Spleen (tissue), 11 donors: ENCODE results near the gene PPP1R37. TPM values are rescaled to one million over a fixed set of nuclear protein-coding genes. Genes with fewer than 3 reads are reported as not detected.

Experiments used
- DNase-seq: peaks from one replicate; pipeline ENCODE4 v3.0.0-alpha.2; 2020
- H3K27ac ChIP-seq, 8 donors: fragments of 200-600 bp; sonication (generic) in 7 of 8; 1 replicate in 4 of 8; 2 replicates in 4 of 8; pipeline versions ENCODE4 v1.5.0 to v1.8.0; 2016 to 2021; ENCODE audit warnings: inconsistent platforms in 4 of 8, mild to moderate bottlenecking in 4 of 8, moderate library complexity in 1 of 8
- H3K27me3 ChIP-seq, 7 donors: fragments of 200-600 bp; sonication (generic) in 6 of 7; replicated peaks in 1 of 7; 1 replicate in 4 of 7; 2 replicates in 3 of 7; pipeline versions ENCODE4 v1.5.0 to v1.8.0; 2016 to 2021; ENCODE audit warnings: inconsistent platforms in 3 of 7, mild to moderate bottlenecking in 1 of 7
- H3K36me3 ChIP-seq, 6 donors: fragments of 200-600 bp; sonication (generic) in 5 of 6; 1 replicate in 4 of 6; 2 replicates in 2 of 6; pipeline versions ENCODE4 v1.5.0 to v1.8.0; 2016 to 2021; ENCODE audit warnings: inconsistent platforms in 2 of 6
- H3K4me1 ChIP-seq, 6 donors: fragments of 200-600 bp; sonication (generic) in 5 of 6; 1 replicate in 3 of 6; 2 replicates in 3 of 6; pipeline versions ENCODE4 v1.5.0 to v1.8.0; 2016 to 2021; ENCODE audit warnings: inconsistent platforms in 3 of 6
- H3K4me3 ChIP-seq, 8 donors: fragments of 200-600 bp; sonication (generic) in 7 of 8; 1 replicate in 4 of 8; 2 replicates in 4 of 8; pipeline versions ENCODE4 v1.5.0 to v1.8.0; 2016 to 2021; ENCODE audit warnings: inconsistent platforms in 4 of 8, mild to moderate bottlenecking in 4 of 8, moderate library complexity in 2 of 8
- H3K9me3 ChIP-seq, 8 donors: fragments of 200-600 bp; sonication (generic) in 7 of 8; 1 replicate in 4 of 8; 2 replicates in 4 of 8; pipeline versions ENCODE4 v1.5.0 to v1.8.0; 2016 to 2021; ENCODE audit warnings: inconsistent platforms in 4 of 8
- CTCF ChIP-seq, 11 experiments: fragments of 200-600 bp in 7 of 11; fragments of 450-650 bp in 4 of 11; sonication (generic) in 4 of 11; IDR thresholded peaks in 8 of 11; conservative IDR thresholded peaks in 3 of 11; 1 replicate in 7 of 11; 2 replicates in 4 of 11; pipeline versions ENCODE4 v1.4.0 to v1.8.0; 2016 to 2021; ENCODE audit warnings: antibody characterized with exemption in 11 of 11, inconsistent platforms in 4 of 11, mild to moderate bottlenecking in 1 of 11
- POLR2A ChIP-seq, 3 donors: fragments of 450-650 bp; IDR thresholded peaks; one replicate each; pipeline ENCODE4 v1.5.1; 2017; ENCODE audit warnings: antibody characterized with exemption in 3 of 3, mild to moderate bottlenecking in 1 of 3
- POLR2AphosphoS5 ChIP-seq, 3 donors: sonication (generic); formaldehyde crosslinking; IDR thresholded peaks; one replicate each; pipeline ENCODE4 v1.5.1; 2017; ENCODE audit warnings: antibody characterized with exemption in 3 of 3
- WGBS, 5 donors: extraction: QIAGEN DNeasy Blood & Tissue Kit in 3 of 5; methylation state at CpG; one replicate each; pipeline versions ENCODE4 v1.1.5 to v1.1.7; 2013 to 2018; 5-methylcytosine and 5-hydroxymethylcytosine counted together
- intact Hi-C: fragments of 100-400 bp; cut with DNase I; formaldehyde crosslinking; loops from one replicate; pipeline ENCODE4 v1.15.0; 2023; ENCODE audit warnings: low total_unique reads
- polyA plus RNA-seq, 3 donors: library from polyadenylated mRNA; stranded (reverse); fragments of 200-250 nt; gene quantifications; one replicate each; pipeline ENCODE4 v1.2.1, GENCODE V29; 2013
- total RNA-seq, 7 donors: library from RNA; depleted of rRNA in 3 of 7; stranded (reverse); fragments of >200 nt in 3 of 7; fragmentation: NEBNext Ultra II Directional in 4 of 7; extraction: Animal tissue kit (Norgen Biotek cat#: 25700) in 4 of 7; gene quantifications; one replicate each; pipeline versions ENCODE4 v1.1.0 to v1.2.1, GENCODE V29; 2016 to 2021
- donor health status: healthy with polysubstance abuse.
- donor health status: DM: no; HTN: no; CAD: no; lungs with moderate emphysema.
- donor health status: DM: no; HTN: no; CAD: no.
- donor health status: Bipolar disorder and iron deficiency.
- donor health status: healthy.
- donor health status: DM: no; HTN: no; CAD: no.
- donor health status: DM: yes; HTN: yes; CAD: no.

Gene PPP1R37
- total and polyA plus RNA-seq, 10 donors = 14.3 to 36.7 (median 20.0) TPM

DNA sequence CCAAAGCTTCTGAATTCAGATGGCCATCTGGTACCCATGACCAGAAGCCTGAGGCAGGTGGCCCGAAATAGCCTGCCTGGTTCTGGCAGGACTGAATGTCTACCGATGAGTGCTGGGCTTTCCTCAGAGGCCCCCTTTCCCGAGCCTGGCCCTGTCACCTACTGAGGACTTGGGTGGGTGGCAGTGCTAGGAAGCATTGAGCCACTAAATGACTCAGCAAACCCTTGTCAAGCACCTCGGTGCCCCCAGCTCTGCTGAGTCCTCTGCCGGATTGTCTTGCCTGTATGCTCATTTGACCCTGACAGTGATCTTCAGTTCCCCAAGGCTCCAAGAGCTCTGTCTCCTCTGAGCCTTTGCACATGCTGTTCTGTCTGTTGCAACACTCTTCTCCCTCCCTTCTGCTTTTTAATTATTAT lies 17.9 kb downstream of the PPP1R37 start:
- no peak for TF ChIP-seq CTCF (IDR thresholded peaks at IDR 0.05 in 8 of 11, conservative IDR thresholded peaks at IDR 0.05 in 3 of 11)
- no peak for TF ChIP-seq POLR2AphosphoS5 (IDR thresholded peaks at IDR 0.05)
- no peak for TF ChIP-seq POLR2A (IDR thresholded peaks at IDR 0.05)
- 33 to 58% (median 45%) methylated on average over 4 to 5 of the region's 5 CpGs for WGBS, 5 donors
- Histone ChIP-seq H3K36me3 (no peaks in the 10 kb centered on the region), H3K27me3 (no peaks in the 10 kb centered on the region), H3K9me3 (no peaks in the 10 kb centered on the region), H3K4me3 (no peak overlapping the region), H3K27ac (no peak overlapping the region), H3K4me1 (peaks cover 0 to 75% (median 19%) of the 10 kb centered on the region in 6 donors)
- intact Hi-C loops = no loop called here
- no peak for DNase-seq

- no peaks in the 10 kb centered on the region for H3K36me3 ChIP-seq
- no peaks in the 10 kb centered on the region for H3K27me3 ChIP-seq
- no peak overlapping the region for H3K27ac ChIP-seq
- no peak for DNase-seq
- peaks cover 1 to 85% (median 31%) of the 10 kb centered on the region in 6 donors for H3K4me1 ChIP-seq
- 91 to 94% (median 93%) methylated on average over 11 of the region's 11 CpGs for WGBS, 5 donors
- TF ChIP-seq POLR2A (IDR thresholded peaks at IDR 0.05) (no peak), POLR2AphosphoS5 (IDR thresholded peaks at IDR 0.05) (no peak), CTCF (IDR thresholded peaks at IDR 0.05 in 8 of 11, conservative IDR thresholded peaks at IDR 0.05 in 3 of 11) (no peak)
- intact Hi-C loops = no loop called here
- no peaks in the 10 kb centered on the region for H3K9me3 ChIP-seq
- H3K4me3 ChIP-seq = no peak overlapping the region
These were observed 19.3 kb downstream of the PPP1R37 start for GRCh38 chr19:45112111-45112827.

DNA sequence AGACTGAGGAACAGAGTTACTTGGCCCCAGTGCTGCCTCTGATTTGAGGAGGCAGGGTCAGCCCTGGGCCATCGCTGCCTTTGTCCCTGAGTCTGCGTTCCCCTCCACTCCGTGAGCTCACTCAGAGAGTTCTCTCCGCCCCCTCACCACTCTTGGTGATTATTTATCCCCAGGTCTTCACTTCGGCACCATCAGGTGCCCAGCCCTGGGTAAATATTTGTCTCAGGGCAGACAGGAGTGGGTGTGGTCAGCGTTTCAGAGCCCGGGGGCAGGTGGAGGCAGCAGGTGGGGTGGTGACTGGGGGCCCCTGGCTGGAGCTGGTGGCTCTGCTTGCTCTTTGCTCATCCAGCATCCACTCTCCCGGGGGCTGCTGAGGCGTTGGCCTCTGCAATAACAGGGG lies 20.6 kb downstream of the PPP1R37 start:
- Histone ChIP-seq H3K9me3 (no peaks in the 10 kb centered on the region), H3K36me3 (no peaks in the 10 kb centered on the region), H3K4me1 (peaks cover 15 to 87% (median 41%) of the 10 kb centered on the region in 6 donors), H3K27ac (no peak overlapping the region), H3K27me3 (no peaks in the 10 kb centered on the region), H3K4me3 (no peak overlapping the region)
- no peak for DNase-seq
- intact Hi-C loops = no loop called here
- TF ChIP-seq POLR2A (IDR thresholded peaks at IDR 0.05) = no peak
- no peak for TF ChIP-seq POLR2AphosphoS5 (IDR thresholded peaks at IDR 0.05)
- TF ChIP-seq CTCF (IDR thresholded peaks at IDR 0.05 in 8 of 11, conservative IDR thresholded peaks at IDR 0.05 in 3 of 11) = no peak
- 68 to 89% (median 87%) methylated on average over 4 to 9 of the region's 9 CpGs for WGBS, 5 donors

DNA sequence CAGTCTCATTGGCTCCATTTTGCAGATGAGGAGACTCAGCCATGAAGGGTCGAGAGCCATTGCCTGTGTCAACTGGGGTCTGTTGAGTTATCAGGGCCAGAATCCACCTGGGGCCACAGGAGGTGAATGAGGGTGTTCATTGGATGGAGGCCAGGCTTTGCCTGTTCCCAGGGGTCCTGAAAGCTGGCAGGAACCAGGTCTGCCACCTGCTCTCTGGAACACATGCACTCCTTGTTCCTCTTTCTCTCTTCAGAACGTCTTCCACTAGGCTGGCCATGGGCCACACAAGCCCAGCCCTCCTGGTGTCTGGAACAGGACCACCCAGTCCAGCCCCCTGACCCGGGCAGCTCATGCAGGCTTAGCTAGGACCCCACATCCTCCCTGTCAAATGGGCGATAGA lies 21.1 kb downstream of the PPP1R37 start:
- no peak for DNase-seq
- 42 to 73% (median 64%) methylated on average over 3 to 4 of the region's 4 CpGs for WGBS, 5 donors
- intact Hi-C loops = no loop called here
- H3K4me3 ChIP-seq = no peak overlapping the region
- no peaks in the 10 kb centered on the region for H3K9me3 ChIP-seq
- no peaks in the 10 kb centered on the region for H3K27me3 ChIP-seq
- H3K36me3 ChIP-seq = no peaks in the 10 kb centered on the region
- H3K27ac ChIP-seq = no peak overlapping the region
- H3K4me1 ChIP-seq = peaks cover 16 to 92% (median 46%) of the 10 kb centered on the region in 6 donors
- TF ChIP-seq POLR2AphosphoS5 (IDR thresholded peaks at IDR 0.05) (no peak), POLR2A (IDR thresholded peaks at IDR 0.05) (no peak), CTCF (IDR thresholded peaks at IDR 0.05 in 8 of 11, conservative IDR thresholded peaks at IDR 0.05 in 3 of 11) (no peak)
